Pons (tissue), 1 donor: ENCODE measurements around the gene CHRDL2.

Experiments used
- DNase-seq: peaks from one replicate; pipeline ENCODE4 v3.0.0-alpha.2; 2016; ENCODE audit warnings: low spot score

The CHRDL2 gene

DNA sequence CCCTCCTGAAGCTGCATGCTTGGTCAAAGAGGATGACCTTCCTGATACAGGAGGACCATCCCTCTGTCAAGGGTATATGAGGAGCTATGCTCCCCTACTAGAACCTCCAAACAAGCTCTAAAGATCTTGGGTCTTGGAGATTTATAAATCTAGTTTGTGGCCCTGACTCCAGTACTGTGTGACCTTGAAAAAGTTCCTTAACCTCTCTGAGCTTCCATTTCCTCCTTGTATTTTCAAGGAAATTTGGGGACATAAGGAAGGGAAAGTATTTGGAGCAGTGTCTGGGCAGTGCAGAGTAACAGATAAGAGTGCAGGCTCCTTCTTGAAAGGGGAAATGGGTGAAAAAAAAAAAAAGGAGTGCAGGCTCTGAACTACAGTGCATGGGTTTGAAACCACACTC is 45.9 kb downstream of the CHRDL2 start:
- no peak for DNase-seq

DNA sequence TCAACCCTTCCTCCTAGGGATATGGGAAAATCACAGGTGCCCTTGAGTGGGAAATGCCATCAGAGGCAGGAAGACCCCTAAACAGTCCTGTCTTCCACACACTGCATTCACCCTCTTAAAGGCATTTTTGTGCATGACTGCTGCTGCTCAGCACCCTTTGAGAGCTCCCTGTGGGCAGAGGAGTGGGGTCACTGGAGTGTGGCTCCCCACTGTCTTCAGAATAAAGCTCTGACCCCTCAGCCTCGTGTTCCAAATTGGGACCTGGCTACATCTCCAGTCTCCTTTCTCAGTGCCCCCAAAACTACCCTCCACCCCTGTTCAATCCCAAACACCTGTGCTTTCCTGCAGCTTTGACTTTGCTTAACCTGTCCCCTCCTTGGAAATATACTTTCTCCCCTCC is 46.6 kb downstream of the CHRDL2 start:
- no peak for DNase-seq

DNA sequence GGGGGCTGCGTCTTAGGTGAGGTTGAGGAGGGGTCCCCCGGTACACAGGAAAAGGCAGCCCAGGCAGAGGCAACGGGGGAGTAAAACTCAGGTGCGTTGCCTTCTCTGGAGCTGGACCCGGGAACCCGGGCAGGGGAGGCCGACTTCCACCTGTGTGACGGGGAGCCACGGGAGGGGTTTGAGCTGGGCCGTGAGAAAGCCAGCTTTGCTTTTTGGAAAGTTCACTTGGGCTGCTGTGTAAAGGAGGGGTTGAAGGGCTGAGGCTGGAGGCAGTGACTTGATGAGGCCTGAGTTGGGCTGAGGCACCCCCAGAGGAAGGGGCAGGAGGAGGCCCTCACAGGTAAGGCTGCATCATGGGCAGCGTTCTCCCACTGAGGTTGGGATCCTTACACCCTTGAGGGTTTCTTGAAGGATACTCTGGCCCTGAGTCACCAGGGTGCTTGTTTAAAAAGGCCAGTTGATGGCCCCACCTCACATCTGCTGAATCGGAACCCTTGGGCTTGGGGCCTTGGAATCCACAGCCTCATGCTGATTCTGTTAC is 47.2 kb downstream of the CHRDL2 start:
- DNase-seq = no peak

DNA sequence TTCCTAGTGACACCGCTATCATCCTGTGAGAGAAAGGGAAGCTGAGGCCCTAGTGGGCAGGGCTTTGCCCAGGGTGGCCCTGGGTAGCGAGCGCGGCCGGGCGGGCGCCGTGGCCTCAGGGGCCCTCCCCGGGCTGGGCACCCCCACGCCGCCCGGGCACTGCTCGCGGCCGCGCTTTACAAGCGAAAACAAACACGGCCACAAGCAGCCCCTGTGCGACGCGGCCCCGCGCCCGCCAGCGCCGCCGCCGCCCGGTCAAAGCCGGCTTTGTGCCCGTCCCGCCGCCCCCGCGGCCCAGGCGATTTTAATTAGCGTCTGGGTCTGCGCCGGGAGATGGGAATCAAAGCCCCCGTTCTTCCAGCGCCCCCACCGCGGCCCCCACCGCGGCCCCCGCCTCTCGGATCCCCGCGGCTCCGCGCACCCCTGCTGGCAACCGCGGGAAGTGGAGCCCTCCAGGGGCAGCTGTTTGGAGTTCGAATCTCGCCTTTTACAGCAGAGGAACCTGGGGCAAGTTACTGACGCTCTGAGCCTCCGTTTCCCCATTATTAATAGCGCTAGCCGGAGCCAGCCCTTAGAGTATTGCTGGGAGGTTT is 47.9 kb downstream of the CHRDL2 start:
- peak; percentile 80 for DNase-seq

DNA sequence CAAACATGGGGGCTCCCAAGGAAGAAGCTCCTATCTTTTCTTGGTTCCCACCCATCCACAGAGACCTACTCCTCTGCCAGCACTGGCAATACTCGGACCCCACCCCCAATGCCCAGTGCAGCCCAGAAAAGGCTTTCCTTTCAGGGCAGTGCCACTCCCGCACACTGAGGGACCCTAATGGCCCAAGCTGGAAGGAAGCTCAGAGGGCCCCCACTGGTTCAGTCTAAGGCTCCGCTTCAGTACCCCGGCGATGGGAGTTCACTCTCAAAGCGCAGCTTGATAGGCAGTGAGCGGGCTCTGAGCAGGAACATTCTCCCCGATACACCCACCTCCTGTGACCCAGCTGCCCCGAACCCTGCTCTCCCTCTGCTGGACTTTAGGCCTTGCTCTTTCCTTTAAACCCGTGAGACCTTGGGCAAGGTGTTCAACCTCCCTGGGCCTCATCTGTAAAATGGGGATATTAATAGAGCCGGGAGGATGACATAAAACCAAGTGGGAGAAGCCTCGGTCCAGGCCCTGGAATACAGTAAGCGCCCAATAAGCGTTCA is 48.4 kb downstream of the CHRDL2 start:
- DNase-seq = no peak

DNA sequence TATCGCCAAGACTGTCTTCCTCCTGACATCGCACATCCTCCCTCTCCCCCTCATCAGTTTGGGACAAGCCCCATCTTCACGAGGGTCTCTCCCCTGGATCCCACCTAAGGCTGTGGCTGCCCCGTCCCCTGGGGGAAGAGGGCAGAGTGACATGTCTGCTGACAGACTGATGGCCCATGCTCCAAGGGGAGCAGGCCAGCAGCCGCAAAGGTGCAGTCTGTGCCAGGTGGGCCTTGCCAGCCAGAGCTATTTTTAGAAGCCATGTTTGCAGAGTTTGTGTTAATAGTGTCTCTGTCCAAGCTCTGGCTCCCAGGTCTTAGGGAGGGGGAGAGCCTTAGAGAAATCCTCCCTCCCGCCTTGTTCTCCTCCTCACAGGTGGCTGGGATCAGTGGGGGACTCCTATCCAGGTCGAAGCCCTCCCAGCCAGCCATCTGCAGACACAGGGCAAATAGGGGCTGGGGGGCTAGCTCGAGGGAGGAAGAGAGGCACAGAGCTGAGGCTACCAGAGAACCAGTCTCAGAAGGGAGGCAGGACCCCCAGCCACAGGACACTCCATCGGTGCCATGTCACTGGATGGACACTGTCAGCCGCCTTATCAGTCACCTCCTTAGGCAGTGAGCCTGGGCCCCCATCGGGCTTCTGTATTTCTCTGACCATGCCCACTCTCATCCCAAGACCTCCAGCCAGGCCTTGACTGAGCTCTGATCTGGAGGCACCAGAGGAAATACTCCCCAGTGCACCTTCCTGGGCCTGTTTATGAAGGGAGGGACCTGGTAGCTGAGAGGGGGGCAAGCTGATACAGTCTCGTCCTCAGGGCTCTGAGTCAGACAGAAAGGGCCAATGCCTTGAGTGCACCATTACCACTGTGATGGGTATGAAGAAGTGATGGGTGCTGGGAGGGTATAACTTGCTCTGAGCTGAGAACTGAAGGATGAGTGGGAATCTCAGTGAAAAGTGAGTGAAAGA is 49.3 kb downstream of the CHRDL2 start:
- peak; percentile 37 for DNase-seq

DNA sequence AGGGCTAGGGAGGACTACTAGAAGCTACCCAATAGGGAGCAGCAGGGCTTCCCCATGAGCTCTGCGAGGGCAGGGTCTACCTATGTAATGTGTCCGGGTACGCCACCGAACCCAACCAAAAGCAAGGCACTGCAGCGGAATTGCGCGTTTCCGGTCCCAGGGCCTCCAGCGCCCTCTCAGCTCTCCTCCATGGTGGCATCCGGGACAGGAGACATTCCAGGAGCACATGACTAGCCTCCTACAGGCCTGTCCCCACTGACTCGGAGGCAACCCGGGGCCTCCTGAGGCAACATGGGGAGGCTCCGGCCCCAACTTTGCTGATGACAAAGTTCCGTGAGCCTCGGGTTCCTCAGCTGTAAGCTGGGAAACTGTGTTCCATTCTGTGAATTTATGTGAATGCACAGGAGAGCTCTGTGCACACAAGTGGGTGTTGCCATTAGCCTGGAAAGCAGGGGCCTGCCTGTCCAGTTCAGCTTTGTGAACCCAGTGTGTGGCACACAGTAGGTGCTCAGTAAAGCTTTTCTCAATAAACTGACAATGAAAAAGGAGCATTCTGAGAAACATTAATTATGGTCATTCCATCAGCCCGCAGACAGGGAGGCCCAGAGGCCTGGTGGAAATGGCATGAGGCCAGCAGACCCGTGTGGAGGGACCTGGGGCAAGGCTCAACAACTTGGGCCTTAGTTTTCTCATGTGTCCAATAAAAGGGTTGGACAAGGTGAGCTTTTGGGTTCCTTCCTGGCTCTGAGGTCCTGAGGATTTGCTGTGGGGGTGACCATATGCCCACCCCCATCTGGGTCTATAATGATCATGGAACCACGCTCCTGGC is 50.3 kb downstream of the CHRDL2 start:
- DNase-seq = no peak

DNA sequence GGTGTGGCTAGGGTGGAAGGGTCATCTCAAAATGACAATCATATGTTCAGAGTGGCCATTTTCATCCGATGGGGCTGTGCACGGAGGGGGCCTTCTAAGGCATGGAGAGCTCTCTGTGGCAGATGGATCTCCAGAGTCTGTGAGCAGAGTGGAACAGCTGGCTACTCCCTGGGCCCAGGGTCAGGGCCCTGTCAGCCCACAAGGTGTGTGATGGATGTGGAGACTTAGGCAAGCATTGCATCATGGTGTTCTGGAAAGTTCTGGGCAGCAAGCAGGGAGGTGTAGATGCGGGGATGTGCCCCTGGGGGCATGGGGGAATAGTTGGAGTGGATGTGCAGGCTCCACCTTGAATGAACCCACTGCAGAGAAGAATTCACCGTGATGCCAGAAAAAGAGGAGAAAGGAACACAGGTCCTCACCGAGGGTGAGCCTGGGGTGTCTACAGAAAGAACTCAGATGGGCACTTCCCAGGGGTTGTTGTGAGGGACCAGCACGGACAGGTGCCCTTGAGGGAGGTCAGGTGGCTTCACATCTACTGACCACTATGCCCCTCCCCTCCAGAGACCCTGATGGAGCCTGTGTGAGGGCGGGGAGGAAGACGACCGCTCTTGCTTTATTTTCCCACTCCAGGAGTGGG is 51.1 kb downstream of the CHRDL2 start:
- no peak for DNase-seq

DNA sequence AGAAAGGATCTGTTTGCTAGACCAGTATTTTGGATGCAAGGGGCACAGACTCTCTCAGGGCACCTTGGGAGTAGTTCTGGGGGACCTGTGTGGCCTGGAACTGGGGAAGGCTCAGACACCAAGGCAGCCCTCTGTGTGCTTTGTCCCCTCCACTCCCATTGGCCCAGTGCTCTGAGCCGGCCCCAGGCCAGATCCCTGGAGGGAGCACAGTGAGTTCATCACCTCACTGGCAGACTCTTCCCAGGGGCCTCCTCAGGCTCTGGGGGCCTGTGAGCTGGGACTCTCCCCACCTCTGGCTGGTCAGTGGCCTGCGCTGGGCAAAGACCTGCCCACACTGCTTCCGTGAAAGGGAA is 51.7 kb downstream of the CHRDL2 start:
- no peak for DNase-seq

DNA sequence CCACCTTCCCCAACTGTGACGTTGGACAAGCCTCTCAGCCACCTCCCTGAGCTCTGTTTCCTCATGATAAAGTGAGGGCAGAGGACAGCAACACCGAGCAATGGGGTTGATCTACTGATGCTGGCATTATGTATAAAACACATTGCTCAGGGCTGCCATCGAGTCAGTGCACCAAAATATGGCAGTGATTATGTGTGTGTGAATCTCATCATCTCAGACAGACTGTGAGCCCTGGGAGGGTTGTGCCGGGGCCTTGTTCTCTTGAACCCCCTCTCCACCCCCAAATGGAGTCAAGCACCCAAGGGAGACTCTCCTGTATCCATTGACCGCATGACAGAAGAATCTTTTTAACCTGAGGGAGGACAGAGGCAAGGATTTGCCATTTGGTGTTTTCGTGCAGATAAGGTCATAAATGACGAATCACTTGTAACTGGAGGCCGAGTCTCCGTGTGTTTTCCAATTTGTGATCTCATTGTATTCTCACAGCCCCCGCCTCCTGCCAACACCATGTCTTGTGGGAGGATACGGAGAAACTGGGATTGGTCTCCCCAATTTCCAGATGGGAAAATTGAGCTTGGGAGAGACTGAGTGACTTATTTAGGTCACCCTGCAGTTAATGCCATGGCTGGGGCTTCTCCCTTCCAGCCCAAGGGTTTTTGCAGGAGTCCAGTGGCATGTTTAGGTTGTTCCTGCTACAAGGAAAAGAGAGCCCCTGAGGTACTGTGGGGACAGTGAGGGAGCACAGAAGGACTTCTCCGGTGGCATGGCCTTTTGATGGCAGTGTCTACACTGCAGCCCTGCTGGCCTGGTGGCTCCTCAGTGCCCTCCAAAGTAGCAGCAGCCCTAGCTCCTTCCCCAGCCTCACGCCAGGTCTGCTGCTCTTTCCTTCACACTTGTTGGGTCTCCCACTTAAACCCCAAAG is 52.4 kb downstream of the CHRDL2 start:
- DNase-seq = no peak

DNA sequence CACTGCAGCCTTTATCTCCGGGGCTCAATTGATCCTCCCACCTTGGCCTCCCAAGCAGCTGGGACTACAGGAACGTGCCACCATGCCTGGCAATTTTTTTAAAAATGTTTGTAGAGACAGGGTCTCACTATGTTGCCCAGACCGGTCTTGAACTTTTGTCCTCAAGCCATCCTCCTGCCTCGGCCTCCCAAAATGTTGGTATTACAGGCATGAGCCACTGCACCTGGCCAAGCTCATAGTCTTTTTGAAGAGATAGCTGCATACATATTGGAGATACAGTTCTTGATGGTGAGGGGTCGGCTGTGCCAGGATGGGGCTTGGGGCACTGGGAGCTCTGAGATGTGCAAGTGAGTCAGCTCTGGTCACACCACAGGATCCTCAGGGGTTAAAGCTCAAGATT is 53.2 kb downstream of the CHRDL2 start:
- no peak for DNase-seq

DNA sequence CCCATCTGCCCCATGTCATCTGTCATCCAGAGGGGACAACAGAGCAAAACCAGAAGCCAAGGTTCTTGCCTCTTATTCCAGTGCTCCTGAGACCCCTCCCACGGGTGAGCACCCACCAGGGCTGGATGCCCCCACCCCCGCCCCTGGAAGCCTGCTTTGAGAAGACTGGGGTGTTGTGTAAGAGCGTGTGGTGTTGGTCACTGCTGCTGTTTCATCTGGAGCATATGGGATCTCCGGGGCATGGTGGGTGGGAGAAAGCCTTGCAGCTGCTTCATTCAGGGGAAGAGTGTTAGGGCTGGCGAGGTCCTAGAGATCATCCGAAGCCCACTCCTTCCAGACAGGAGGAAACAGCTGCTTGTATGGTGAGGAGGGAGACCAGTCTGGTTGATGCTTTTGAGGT is 54.1 kb downstream of the CHRDL2 start:
- no peak for DNase-seq

DNA sequence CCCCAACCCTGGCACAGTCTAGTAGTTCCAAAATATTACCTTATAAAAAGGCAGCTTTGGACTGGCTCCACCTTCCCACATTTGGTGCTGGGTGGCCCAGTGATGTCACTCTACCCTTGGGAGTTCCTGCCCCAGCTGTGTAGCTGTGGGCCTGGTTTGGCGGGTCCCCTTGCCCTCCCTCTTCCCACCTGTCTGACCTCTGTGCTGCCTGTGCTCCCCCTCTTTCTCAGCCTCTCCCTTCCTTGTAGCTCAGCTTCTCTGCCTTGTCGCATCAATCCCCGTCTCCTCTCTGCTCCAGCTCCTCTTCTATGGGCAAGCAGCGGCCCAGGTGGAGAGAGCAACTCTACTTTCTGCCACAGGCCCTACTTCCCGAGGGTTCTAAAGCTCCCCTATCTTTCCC is 54.6 kb downstream of the CHRDL2 start:
- DNase-seq = no peak

DNA sequence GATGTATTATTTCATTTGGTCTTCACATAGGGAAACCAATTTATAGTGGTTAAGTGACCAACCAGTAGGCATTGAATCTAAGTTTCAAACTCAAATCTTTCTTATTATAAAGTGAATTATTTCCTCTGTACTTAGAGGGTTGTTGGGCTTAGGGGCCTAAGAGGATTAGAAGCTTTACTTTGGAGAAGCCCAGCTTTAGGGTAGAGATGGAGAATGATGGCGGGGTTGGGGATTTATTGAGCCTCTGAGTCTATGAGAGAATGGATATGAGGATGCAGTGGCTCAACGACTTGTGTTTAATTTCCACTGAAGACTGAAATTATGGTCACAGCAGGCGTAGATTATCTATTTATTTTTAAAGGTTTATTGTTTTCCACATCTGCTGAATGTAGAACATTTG is 55.5 kb downstream of the CHRDL2 start:
- DNase-seq = no peak

DNA sequence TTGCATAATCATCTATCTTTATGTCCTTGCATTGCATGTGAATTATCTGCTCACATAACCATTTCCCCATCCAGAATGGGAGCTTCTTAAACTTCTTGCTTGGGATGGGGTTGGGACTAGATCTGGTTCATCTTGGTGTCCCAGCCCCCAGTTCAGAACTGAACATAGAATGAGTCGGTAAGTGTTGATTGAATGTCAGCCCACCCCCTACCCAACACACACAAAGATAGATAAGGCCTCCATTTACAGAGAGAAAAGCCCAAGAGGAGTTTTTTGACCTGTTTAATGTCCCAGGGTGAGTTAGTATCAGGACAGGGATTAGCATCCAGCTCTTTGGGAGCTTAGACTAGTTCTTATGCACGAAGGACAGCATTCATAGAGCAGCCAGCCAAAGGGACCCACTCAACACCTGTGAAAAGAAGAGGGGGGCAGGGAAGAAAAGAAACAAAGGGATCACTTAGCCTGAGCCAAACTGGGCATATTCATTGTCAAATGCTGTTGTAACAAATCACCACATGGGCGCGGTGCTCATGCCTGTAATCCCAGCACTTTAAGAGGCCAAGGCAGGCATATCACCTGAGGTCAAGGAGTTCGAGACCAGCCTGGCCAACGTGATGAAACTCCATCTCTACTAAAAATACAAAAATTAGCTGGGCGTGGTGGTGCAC is 57.4 kb downstream of the CHRDL2 start:
- peak; percentile 97 for DNase-seq

DNA sequence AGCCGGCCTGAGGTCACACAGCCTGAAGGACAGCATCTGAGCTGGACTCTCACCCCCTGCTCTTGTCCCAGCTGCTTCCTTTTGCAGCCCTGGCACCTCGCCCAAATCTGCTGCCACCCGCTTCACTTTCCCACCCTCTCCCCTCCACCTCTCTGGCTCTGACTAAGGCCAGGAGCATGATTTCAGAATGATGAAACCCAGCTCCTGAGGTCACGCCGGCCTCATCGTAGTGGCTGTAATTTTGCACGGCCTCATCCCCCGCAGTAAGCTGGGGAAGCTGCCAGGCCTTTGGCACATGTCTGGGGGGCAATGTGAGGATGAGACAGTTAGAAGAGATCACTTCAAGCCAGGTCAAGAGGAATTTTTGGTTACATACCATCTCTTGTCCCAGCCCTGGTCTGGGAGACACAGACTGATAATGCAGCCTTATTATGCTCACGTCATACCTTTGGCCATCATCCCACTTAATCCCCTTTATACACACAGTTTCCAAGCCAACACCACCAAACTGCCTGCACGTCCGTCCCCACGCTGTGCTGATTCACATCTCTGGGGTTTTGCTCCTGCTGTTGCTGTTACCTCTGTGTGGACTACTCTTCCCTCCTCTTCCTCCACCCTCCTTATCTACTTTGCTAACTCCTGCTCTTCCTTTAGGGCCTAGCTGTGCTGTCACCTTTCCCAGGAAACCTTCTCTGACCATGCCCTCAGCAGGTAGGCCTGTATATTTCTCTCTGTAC is 58.1 kb downstream of the CHRDL2 start:
- DNase-seq = peak; percentile 59

DNA sequence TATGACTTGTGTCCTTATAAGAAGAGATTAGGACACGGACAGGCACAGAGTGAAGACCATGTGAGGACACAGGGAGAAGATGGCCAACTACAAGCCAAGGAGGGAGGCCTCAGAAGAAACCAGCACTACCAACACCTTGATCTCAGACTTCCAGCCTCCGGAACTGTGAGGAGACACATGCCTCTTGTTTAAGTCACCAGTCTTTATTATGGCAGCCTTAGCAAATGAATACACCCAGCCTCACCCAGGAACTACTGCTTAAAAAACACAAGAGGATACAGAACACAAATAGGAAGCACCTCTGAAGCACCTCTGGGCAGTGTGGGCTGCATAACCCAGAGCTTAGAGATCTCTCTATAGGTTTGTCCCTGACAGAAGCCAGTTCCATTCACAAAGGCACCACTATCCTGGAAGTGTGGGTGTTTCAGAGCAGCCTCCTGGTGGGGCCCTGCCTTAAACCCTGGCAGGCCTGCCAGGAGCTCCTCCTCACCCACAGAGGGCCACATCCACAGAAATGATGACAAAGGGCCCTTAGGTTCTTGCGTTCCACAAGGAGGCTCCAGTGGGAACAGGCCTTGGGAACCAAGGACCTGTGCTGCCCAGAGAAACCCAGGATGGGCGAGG is 58.8 kb downstream of the CHRDL2 start:
- DNase-seq = no peak

DNA sequence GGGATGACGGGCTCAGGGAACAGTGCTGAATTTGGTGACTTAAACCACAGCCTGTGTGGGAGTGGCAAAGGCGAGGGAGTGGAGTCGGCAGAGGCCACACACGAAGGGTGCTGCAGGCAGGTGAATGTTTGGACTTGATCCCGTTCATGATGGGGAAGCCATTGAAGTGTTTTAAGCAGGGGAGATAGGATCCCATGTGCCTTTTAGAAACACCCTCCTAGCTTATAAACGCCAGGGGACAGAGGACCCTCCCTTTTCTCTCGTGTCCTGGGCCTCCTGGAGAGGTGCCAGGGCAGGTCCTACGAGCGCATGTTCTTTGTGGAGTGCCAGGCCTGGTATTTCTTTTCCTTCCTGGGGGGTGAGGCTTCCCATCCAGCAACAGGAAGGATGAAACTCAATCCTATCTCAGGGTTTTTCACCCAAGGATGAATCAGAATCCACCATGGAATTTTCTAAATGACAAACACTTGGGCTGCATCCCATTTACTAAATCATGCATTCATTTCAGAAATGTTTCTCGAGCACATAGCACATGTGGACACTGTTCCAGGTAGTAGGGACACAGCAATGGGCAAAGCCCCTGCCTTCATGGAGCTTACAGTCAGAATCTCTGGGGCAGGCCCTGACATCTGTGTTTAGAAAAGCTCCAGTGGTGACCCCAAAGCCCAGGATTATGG is 59.6 kb downstream of the CHRDL2 start:
- DNase-seq = no peak
